22Rv1 (cell line): Measurements from ENCODE around the gene TARP.
"Not testable (repeated sequence)": the region's sequence is repeated elsewhere in the genome, so short reads cannot be mapped to it uniquely, and the experiment has no call there.

ENCODE experiments used
- ZFX ChIP-seq: fragments of 450-650 bp; IDR thresholded peaks from 2 replicates; pipeline ENCODE4 v1.6.1; 2017; ENCODE audit warnings: antibody characterized with exemption, borderline replicate concordance
- TF ChIP-seq, protein P1 (sequence below): fragments of 450-650 bp; IDR thresholded peaks from 2 replicates; pipeline ENCODE4 v1.5.1; 2017; ENCODE audit warnings: mild to moderate bottlenecking

- TF ChIP-seq, protein P1, sequence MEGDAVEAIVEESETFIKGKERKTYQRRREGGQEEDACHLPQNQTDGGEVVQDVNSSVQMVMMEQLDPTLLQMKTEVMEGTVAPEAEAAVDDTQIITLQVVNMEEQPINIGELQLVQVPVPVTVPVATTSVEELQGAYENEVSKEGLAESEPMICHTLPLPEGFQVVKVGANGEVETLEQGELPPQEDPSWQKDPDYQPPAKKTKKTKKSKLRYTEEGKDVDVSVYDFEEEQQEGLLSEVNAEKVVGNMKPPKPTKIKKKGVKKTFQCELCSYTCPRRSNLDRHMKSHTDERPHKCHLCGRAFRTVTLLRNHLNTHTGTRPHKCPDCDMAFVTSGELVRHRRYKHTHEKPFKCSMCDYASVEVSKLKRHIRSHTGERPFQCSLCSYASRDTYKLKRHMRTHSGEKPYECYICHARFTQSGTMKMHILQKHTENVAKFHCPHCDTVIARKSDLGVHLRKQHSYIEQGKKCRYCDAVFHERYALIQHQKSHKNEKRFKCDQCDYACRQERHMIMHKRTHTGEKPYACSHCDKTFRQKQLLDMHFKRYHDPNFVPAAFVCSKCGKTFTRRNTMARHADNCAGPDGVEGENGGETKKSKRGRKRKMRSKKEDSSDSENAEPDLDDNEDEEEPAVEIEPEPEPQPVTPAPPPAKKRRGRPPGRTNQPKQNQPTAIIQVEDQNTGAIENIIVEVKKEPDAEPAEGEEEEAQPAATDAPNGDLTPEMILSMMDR: not testable (repeated sequence)
- TF ChIP-seq ZFX: not testable (repeated sequence)
These were observed 3.0 kb downstream of the TARP start for GRCh38 chr7:38270405-38270804.
